Psoas muscle (tissue), 8 donors: ENCODE data around the gene ABCA7. TPM values are rescaled to one million over a fixed set of nuclear protein-coding genes. Genes with fewer than 3 reads are reported as not detected.

Source experiments
- ATAC-seq, 4 donors: fragments of 200-7000 bp; cut with Tn5 transposase; one replicate each; pipeline ENCODE4 v1.9.1; 2020; ENCODE audit warnings: moderate library complexity in 3 of 4, mild to moderate bottlenecking in 2 of 4
- DNase-seq, 2 donors: peaks; one replicate each; pipeline ENCODE4 v3.0.0-alpha.2; 2020
- H3K27ac ChIP-seq: fragments of 200-600 bp; one replicate; pipeline ENCODE4 v1.8.0; 2022
- H3K27me3 ChIP-seq, 3 donors: fragments of 200-600 bp in 1 of 3; one replicate each; pipeline versions ENCODE4 v1.6.1 to v1.8.0; 2013 to 2022; ENCODE audit warnings: low read length in 2 of 3, mild to moderate bottlenecking in 2 of 3, moderate library complexity in 1 of 3; ENCODE audit not compliant: insufficient read depth in 3 of 3
- H3K36me3 ChIP-seq, 2 donors: fragments of 200-600 bp in 1 of 2; one replicate each; pipeline versions ENCODE4 v1.6.1 to v1.8.0; 2013 to 2022; ENCODE audit warnings: low read depth in 1 of 2, mild to moderate bottlenecking in 1 of 2, moderate library complexity in 1 of 2; ENCODE audit not compliant: insufficient read depth in 1 of 2
- H3K4me1 ChIP-seq: fragments of 200-600 bp; one replicate; pipeline ENCODE4 v1.8.0; 2022
- H3K4me3 ChIP-seq: fragments of 200-600 bp; one replicate; pipeline ENCODE4 v1.8.0; 2022; ENCODE audit warnings: mild to moderate bottlenecking
- H3K9me3 ChIP-seq: fragments of 200-600 bp; one replicate; pipeline ENCODE4 v1.8.0; 2022
- WGBS, 3 donors: extraction: QIAGEN DNeasy Blood & Tissue Kit; methylation state at CpG; one replicate each; pipeline versions ENCODE4 v1.1.6 to v1.1.7; 2013; 5-methylcytosine and 5-hydroxymethylcytosine counted together
- intact Hi-C, 2 donors: fragments of 100-400 bp; cut with DNase I; formaldehyde crosslinking; loops; one replicate each; pipeline versions ENCODE4 v1.11.0 to v1.14.2; 2022
- polyA plus RNA-seq, 3 donors: library from polyadenylated mRNA; stranded (reverse); fragments of 200-250 nt; gene quantifications; one replicate each; pipeline ENCODE4 v1.2.3, GENCODE V29; 2013
- total RNA-seq, 4 donors: library from RNA; stranded (reverse); fragmentation: NEBNext Ultra II Directional in 2 of 4; extraction: Animal tissue kit (Norgen Biotek cat#: 25700) in 2 of 4; gene quantifications; one replicate each; pipeline versions ENCODE4 v1.2.1 to v1.2.4, GENCODE V29; 2021 to 2023
- TF ChIP-seq, protein P1 (sequence below): fragments of 200-600 bp; IDR thresholded peaks from one replicate; pipeline ENCODE4 v1.8.0; 2022; ENCODE audit warnings: antibody characterized with exemption
- donor health status: healthy with polysubstance abuse.
- donor health status: DM: no; HTN: no; CAD: no; lungs with moderate emphysema.
- donor health status: Bipolar disorder and iron deficiency.
- donor health status: healthy.
- donor health status: DM: yes; HTN: yes; CAD: no.
- donor health status: DM: no; HTN: no; CAD: no.
- donor health status: DM: no; HTN: no; CAD: no.
- donor health status: DM: yes; HTN: yes; CAD: no.

Gene ABCA7
- total and polyA plus RNA-seq, 7 donors, result 2.6 to 19.5 (median 10.1) TPM

GRCh38 chr19:1016647-1017114 lies 23.2 kb upstream of the ABCA7 start:
- WGBS, 3 donors, result 36 to 50% (median 42%) methylated on average over 12 of the region's 12 CpGs
- H3K4me3 ChIP-seq, result peak overlapping the region; percentile 88
- peaks cover 57% of the 10 kb centered on the region for H3K4me1 ChIP-seq
- ATAC-seq, result peak; percentile 4 to 26 (median 8)
- H3K27ac ChIP-seq, result peak overlapping the region; percentile 63
- intact Hi-C loops, result no loop called here
- peak in 1 of 2 donors; percentile 72 for DNase-seq
- no peaks in the 10 kb centered on the region for H3K9me3 ChIP-seq
- H3K27me3 ChIP-seq, result no peaks in the 10 kb centered on the region
- H3K36me3 ChIP-seq, result peaks cover 3 to 27% of the 10 kb centered on the region in 2 donors
- TF ChIP-seq, protein P1, sequence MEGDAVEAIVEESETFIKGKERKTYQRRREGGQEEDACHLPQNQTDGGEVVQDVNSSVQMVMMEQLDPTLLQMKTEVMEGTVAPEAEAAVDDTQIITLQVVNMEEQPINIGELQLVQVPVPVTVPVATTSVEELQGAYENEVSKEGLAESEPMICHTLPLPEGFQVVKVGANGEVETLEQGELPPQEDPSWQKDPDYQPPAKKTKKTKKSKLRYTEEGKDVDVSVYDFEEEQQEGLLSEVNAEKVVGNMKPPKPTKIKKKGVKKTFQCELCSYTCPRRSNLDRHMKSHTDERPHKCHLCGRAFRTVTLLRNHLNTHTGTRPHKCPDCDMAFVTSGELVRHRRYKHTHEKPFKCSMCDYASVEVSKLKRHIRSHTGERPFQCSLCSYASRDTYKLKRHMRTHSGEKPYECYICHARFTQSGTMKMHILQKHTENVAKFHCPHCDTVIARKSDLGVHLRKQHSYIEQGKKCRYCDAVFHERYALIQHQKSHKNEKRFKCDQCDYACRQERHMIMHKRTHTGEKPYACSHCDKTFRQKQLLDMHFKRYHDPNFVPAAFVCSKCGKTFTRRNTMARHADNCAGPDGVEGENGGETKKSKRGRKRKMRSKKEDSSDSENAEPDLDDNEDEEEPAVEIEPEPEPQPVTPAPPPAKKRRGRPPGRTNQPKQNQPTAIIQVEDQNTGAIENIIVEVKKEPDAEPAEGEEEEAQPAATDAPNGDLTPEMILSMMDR, result no peak

DNA sequence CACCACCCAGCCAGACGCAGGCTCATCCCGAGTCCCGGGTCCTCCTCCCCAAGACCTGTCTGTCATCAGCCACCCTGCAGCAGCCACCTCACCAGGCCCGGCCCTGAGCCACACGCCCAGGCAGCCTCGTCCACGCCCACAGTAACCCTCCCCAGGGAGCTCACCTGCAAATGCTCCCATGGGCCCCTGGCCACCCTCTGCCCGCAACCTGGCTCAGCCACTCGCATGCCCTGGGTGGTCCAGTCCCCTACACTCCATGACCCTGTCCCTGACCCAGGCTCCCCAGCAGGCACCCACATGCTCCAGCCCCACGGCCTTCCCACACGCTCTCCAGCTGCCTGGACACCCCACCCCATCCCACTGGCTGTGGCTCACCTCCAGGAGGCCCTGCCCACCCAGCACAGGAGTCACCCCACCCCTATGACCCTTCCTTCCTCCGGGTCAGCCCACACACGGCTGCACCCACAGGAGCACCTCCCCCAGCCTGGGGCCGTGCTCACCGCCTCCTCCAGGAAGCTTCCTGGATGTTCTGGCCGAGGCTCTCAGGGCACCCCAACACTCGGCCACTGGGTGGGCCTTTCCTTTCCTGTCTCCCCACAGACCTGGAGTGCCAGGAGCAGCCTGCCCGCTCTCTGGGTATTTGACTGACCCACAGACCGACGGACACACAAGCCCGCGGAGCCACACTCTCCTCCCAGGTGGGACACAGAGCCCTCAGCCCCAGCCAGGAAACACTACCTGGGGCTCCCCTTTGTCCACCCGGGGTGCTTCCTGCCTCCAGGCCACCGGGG lies 22.6 kb upstream of the ABCA7 start:
- peak overlapping the region; percentile 88 for H3K4me3 ChIP-seq
- no peaks in the 10 kb centered on the region for H3K9me3 ChIP-seq
- 57 to 69% (median 63%) methylated on average over 23 to 24 of the region's 24 CpGs for WGBS, 3 donors
- H3K27ac ChIP-seq, result peak overlapping the region; percentile 63
- peaks cover 0 to 21% of the 10 kb centered on the region in 2 donors for H3K36me3 ChIP-seq
- peaks cover 57% of the 10 kb centered on the region for H3K4me1 ChIP-seq
- ATAC-seq (no peak), DNase-seq (peak in 1 of 2 donors; percentile 59)
- intact Hi-C loops, result no loop called here
- H3K27me3 ChIP-seq, result no peaks in the 10 kb centered on the region
- TF ChIP-seq, protein P1, result no peak

DNA sequence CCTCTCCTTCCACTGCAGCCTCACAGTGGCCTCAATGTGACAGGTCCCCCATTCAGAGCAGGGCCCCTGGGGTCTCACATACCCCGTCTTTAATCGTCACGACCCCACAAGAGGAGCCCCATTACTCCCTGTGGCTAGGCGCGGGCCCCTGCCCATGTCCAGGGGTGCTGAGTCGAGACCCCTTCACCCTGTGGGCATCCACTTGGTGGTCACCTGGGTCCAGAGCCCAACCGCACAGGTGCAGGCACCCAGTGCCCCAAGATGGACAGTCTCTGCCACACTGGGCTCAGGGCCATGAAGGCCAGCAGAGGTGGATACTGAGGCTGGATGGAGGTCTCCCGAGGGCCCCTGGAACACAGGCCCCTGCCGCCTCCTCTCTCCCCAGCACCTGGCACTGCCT lies 22.0 kb upstream of the ABCA7 start:
- no peaks in the 10 kb centered on the region for H3K9me3 ChIP-seq
- ATAC-seq (no peak), DNase-seq (peak in 1 of 2 donors; percentile 50)
- no peaks in the 10 kb centered on the region for H3K27me3 ChIP-seq
- TF ChIP-seq, protein P1, result no peak
- H3K4me3 ChIP-seq, result peak overlapping the region; percentile 88
- intact Hi-C loops, result no loop called here
- peaks cover 57% of the 10 kb centered on the region for H3K4me1 ChIP-seq
- 77 to 86% (median 80%) methylated on average over 9 of the region's 9 CpGs for WGBS, 3 donors
- peaks cover 0 to 15% of the 10 kb centered on the region in 2 donors for H3K36me3 ChIP-seq
- H3K27ac ChIP-seq, result no peak overlapping the region

- WGBS, 3 donors, result 66 to 87% (median 71%) methylated on average over 5 of the region's 5 CpGs
- intact Hi-C loops, result no loop called here
- Histone ChIP-seq H3K4me3 (peak overlapping the region; percentile 88), H3K27me3 (no peaks in the 10 kb centered on the region), H3K4me1 (peaks cover 57% of the 10 kb centered on the region), H3K36me3 (peaks cover 0 to 10% of the 10 kb centered on the region in 2 donors), H3K27ac (no peak overlapping the region), H3K9me3 (no peaks in the 10 kb centered on the region)
- DNase-seq (no peak), ATAC-seq (no peak)
- TF ChIP-seq, protein P1, result no peak
These were observed 21.5 kb upstream of the ABCA7 start for GRCh38 chr19:1018393-1018792.
